Measurements from ENCODE around the gene LPP.

GRCh38 chr3:188780193-188781147, 626.5 kb downstream of the LPP start:
- TF ChIP-seq CTCF (IDR thresholded peaks at IDR 0.05; ENCODE audit: insufficient read depth, low read depth, low read length), result no peak
- TF ChIP-seq EZH2 (IDR thresholded peaks at IDR 0.05; ENCODE audit: insufficient read depth, low read length), result no peak
